ENCODE data around the gene PI4K2A.

Gene PI4K2A

GRCh38 chr10:97717627-97718026, 77.2 kb downstream of the PI4K2A start:
- H3K4me3 ChIP-seq (ENCODE audit: low read length), result no peak overlapping the region
- no peak for DNase-seq (ENCODE audit: low read depth, low spot score)

- no peak for DNase-seq (ENCODE audit: low read depth, low spot score)
- H3K4me3 ChIP-seq (ENCODE audit: low read length), result no peak overlapping the region
Measured at GRCh38 chr10:97718178-97718577, 77.7 kb downstream of the PI4K2A start.

GRCh38 chr10:97718659-97719142, 78.2 kb downstream of the PI4K2A start:
- no peak overlapping the region for H3K4me3 ChIP-seq (ENCODE audit: low read length)
- DNase-seq (ENCODE audit: low read depth, low spot score), result no peak

GRCh38 chr10:97719602-97720001, 79.1 kb downstream of the PI4K2A start:
- no peak overlapping the region for H3K4me3 ChIP-seq (ENCODE audit: low read length)
- no peak for DNase-seq (ENCODE audit: low read depth, low spot score)

- DNase-seq (ENCODE audit: low read depth, low spot score), result no peak
- no peak overlapping the region for H3K4me3 ChIP-seq (ENCODE audit: low read length)
Measured at GRCh38 chr10:97721871-97722780, 81.7 kb downstream of the PI4K2A start.

- no peak overlapping the region for H3K4me3 ChIP-seq (ENCODE audit: low read length)
- no peak for DNase-seq (ENCODE audit: low read depth, low spot score)
Measured at GRCh38 chr10:97723001-97723400, 82.5 kb downstream of the PI4K2A start.

- no peak for DNase-seq (ENCODE audit: low read depth, low spot score)
- H3K4me3 ChIP-seq (ENCODE audit: low read length), result no peak overlapping the region
Measured at GRCh38 chr10:97724341-97724941, 84.0 kb downstream of the PI4K2A start.

Data from Jurkat, Clone E6-1 (cell line).